IMR-90 (cell line): ENCODE results near the gene CREB5. TPM values are rescaled to one million over a fixed set of nuclear protein-coding genes. Genes with fewer than 3 reads are reported as not detected.

Experiments
- ATAC-seq: fragments of 200-7000 bp; cut with Tn5 transposase; 2 replicates; pipeline ENCODE4 v1.9.1; 2020; ENCODE audit warnings: low read depth, mild to moderate bottlenecking, moderate library complexity
- BruUV-seq: library from RNA; stranded (reverse); fragments of 400-500 nt; replicated peaks from 2 replicates; lab custom pipeline; 2021; lab: Mats Ljungman, UMichigan
- CTCF ChIA-PET: fragments of 300-600 bp; formaldehyde crosslinking; extraction: SDS; loops from one replicate; lab custom pipeline; 2021; ENCODE audit warnings: antibody characterized with exemption; lab: Yijun Ruan, JAX
- POLR2A ChIA-PET: fragments of 300-600 bp; sonication (Branson Sonifier 250); formaldehyde crosslinking; loops from one replicate; lab custom pipeline; 2022; ENCODE audit warnings: antibody characterized with exemption; ENCODE audit not compliant: unreplicated experiment; lab: Charles Lee
- DNase-seq: peaks from one replicate; pipeline ENCODE4 v3.0.0; 2013
- H2AFZ ChIP-seq: replicated peaks from 2 replicates; pipeline ENCODE3; 2013; ENCODE audit warnings: low read length, mild to moderate bottlenecking; ENCODE audit not compliant: poor library complexity
- H2AK5ac ChIP-seq: 2 replicates; pipeline ENCODE4 v1.6.1; 2013; ENCODE audit warnings: low read depth, low read length, inconsistent platforms
- H2AK9ac ChIP-seq: replicated peaks from 2 replicates; pipeline ENCODE3; 2013; ENCODE audit warnings: mild to moderate bottlenecking, low read depth, low read length, moderate library complexity; ENCODE audit not compliant: poor library complexity
- H2BK120ac ChIP-seq: 2 replicates; pipeline ENCODE4 v1.6.1; 2013; ENCODE audit warnings: low read depth, low read length, inconsistent platforms
- H2BK15ac ChIP-seq: 3 replicates; pipeline ENCODE4 v1.6.1; 2013; ENCODE audit warnings: low read depth, low read length, inconsistent platforms
- H2BK20ac ChIP-seq: 2 replicates; pipeline ENCODE4 v1.6.1; 2013; ENCODE audit warnings: low read depth, mild to moderate bottlenecking, inconsistent platforms, low read length, moderate library complexity
- H2BK5ac ChIP-seq: 2 replicates; pipeline ENCODE4 v1.6.1; 2013; ENCODE audit warnings: mild to moderate bottlenecking, low read depth, low read length, inconsistent platforms; ENCODE audit not compliant: poor library complexity, severe bottlenecking
- H3K14ac ChIP-seq: replicated peaks from 2 replicates; pipeline ENCODE4 v1.6.1; 2013; ENCODE audit warnings: low read depth, low read length, inconsistent platforms
- H3K18ac ChIP-seq: 2 replicates; pipeline ENCODE4 v1.6.1; 2013; ENCODE audit warnings: low read depth, low read length, control low read depth
- H3K23ac ChIP-seq: 2 replicates; pipeline ENCODE4 v1.6.1; 2013; ENCODE audit warnings: low read depth, low read length, inconsistent platforms
- H3K27ac ChIP-seq: 2 replicates; pipeline ENCODE4 v1.5.1; 2013; ENCODE audit warnings: mild to moderate bottlenecking, control low read depth, low read length; ENCODE audit not compliant: insufficient read depth
- H3K27me3 ChIP-seq: 2 replicates; pipeline ENCODE4 v1.6.1; 2013; ENCODE audit warnings: low read length; ENCODE audit not compliant: control insufficient read depth, insufficient read depth
- H3K36me3 ChIP-seq: 2 replicates; pipeline ENCODE4 v1.6.1; 2013; ENCODE audit warnings: low read length, mixed read lengths; ENCODE audit not compliant: control insufficient read depth, insufficient read depth
- H3K4ac ChIP-seq: 2 replicates; pipeline ENCODE4 v1.6.1; 2013; ENCODE audit warnings: low read depth, low read length, inconsistent platforms
- H3K4me1 ChIP-seq: 2 replicates; pipeline ENCODE4 v1.6.1; 2013; ENCODE audit warnings: low read length, mixed read lengths; ENCODE audit not compliant: control insufficient read depth, insufficient read depth
- H3K4me2 ChIP-seq: 2 replicates; pipeline ENCODE4 v1.6.1; 2013; ENCODE audit warnings: low read depth, mild to moderate bottlenecking, control low read depth, low read length, moderate library complexity
- H3K4me3 ChIP-seq: 2 replicates; pipeline ENCODE4 v1.5.1; 2013; ENCODE audit warnings: low read depth, mild to moderate bottlenecking, control low read depth, low read length, moderate library complexity; ENCODE audit not compliant: insufficient read depth
- H3K56ac ChIP-seq: 2 replicates; pipeline ENCODE4 v1.6.1; 2013; ENCODE audit warnings: low read length, inconsistent platforms; ENCODE audit not compliant: insufficient read depth; ENCODE audit errors: extremely low read depth
- H3K79me1 ChIP-seq, 2 experiments: 2 replicates each; pipeline ENCODE4 v1.6.1; 2013; ENCODE audit warnings: low read length in 2 of 2, inconsistent platforms in 1 of 2, low read depth in 1 of 2
- H3K9ac ChIP-seq: 2 replicates; pipeline ENCODE4 v1.6.1; 2013; ENCODE audit warnings: low read depth, low read length, control low read depth
- H3K9me1 ChIP-seq: 2 replicates; pipeline ENCODE4 v1.6.1; 2013; ENCODE audit warnings: low read length, inconsistent platforms; ENCODE audit not compliant: insufficient read depth
- H3K9me3 ChIP-seq: 2 replicates; pipeline ENCODE4 v1.6.1; 2013; ENCODE audit warnings: low read length; ENCODE audit not compliant: control insufficient read depth, insufficient read depth
- H4K20me1 ChIP-seq: 2 replicates; pipeline ENCODE4 v1.6.1; 2013; ENCODE audit warnings: low read length, inconsistent platforms; ENCODE audit not compliant: insufficient read depth
- H4K5ac ChIP-seq: 2 replicates; pipeline ENCODE4 v1.6.1; 2013; ENCODE audit warnings: mild to moderate bottlenecking, low read depth, low read length, control low read depth
- H4K8ac ChIP-seq, 2 experiments: 2 replicates each; pipeline ENCODE4 v1.6.1; 2013; ENCODE audit warnings: low read depth in 2 of 2, low read length in 2 of 2, control low read depth in 1 of 2, inconsistent platforms in 1 of 2
- H4K91ac ChIP-seq: 2 replicates; pipeline ENCODE4 v1.6.1; 2013; ENCODE audit warnings: low read depth, low read length, inconsistent platforms; ENCODE audit not compliant: insufficient read depth
- CEBPB ChIP-seq: IDR thresholded peaks from 2 replicates; pipeline ENCODE4 v1.6.1; 2012; ENCODE audit warnings: low read depth, low read length, improper control_type of control experiment
- FOS ChIP-seq: fragments of 150-350 bp; IDR thresholded peaks from 2 replicates; pipeline ENCODE4 v1.6.1; 2016; ENCODE audit warnings: low read depth, low read length
- MAFK ChIP-seq: IDR thresholded peaks from 2 replicates; pipeline ENCODE4 v1.6.1; 2012; ENCODE audit warnings: low read depth, low read length, improper control_type of control experiment
- MAZ ChIP-seq: IDR thresholded peaks from 2 replicates; pipeline ENCODE4 v1.6.1; 2012; ENCODE audit warnings: low read depth, mild to moderate bottlenecking, low read length, improper control_type of control experiment, moderate library complexity, borderline replicate concordance
- MXI1 ChIP-seq: IDR thresholded peaks from 2 replicates; pipeline ENCODE4 v1.6.1; 2012; ENCODE audit warnings: low read depth, mild to moderate bottlenecking, low read length, moderate library complexity, borderline replicate concordance
- POLR2A ChIP-seq: IDR thresholded peaks from 2 replicates; pipeline ENCODE4 v1.6.1; 2012; ENCODE audit warnings: mild to moderate bottlenecking, low read depth, low read length
- RAD21 ChIP-seq: IDR thresholded peaks from 2 replicates; pipeline ENCODE4 v1.6.1; 2012; ENCODE audit warnings: low read length, improper control_type of control experiment
- RCOR1 ChIP-seq: IDR thresholded peaks from 2 replicates; pipeline ENCODE4 v1.6.1; 2012; ENCODE audit warnings: mild to moderate bottlenecking, low read length, improper control_type of control experiment; ENCODE audit not compliant: insufficient replicate concordance
- RFX5 ChIP-seq: IDR thresholded peaks from 2 replicates; pipeline ENCODE4 v1.8.0; 2012; ENCODE audit warnings: low read depth, mild to moderate bottlenecking, low read length, moderate library complexity
- SMC3 ChIP-seq: fragments of 150-350 bp; IDR thresholded peaks from 2 replicates; pipeline ENCODE4 v1.6.1; 2016; ENCODE audit warnings: low read depth, mild to moderate bottlenecking, antibody characterized with exemption, low read length, moderate library complexity
- WGBS, 2 experiments: methylation state at CpG; one replicate each; pipeline versions ENCODE4 v1.1.5 to v1.1.7; 2013; ENCODE audit warnings: missing lambda C conversion rate in 2 of 2; ENCODE audit not compliant: insufficient read length in 1 of 2; ENCODE audit errors: extremely low coverage in 2 of 2; 5-methylcytosine and 5-hydroxymethylcytosine counted together
- dilution Hi-C: fragments of 300-500 bp; cut with HindIII; formaldehyde crosslinking; loops from one replicate; pipeline ENCODE4 v1.14.3; 2018; ENCODE audit warnings: low sequenced_read_pairs; ENCODE audit not compliant: unreplicated experiment
- in situ Hi-C: fragments of 300-500 bp; cut with MboI; formaldehyde crosslinking; loops from 3 replicates; pipeline ENCODE4 v1.14.3; 2019; ENCODE audit warnings: low sequenced_read_pairs, inconsistent platforms, mixed read lengths
- intact Hi-C: fragments of 100-400 bp; cut with micrococcal nuclease; formaldehyde crosslinking; loops from 2 replicates; pipeline ENCODE4 v1.10.0; 2022
- polyA plus RNA-seq, 3 experiments: library from polyadenylated mRNA; depleted of rRNA; stranded (reverse); fragments of >200 nt; gene quantifications; 2 replicates each; pipeline ENCODE4 v1.2.3, GENCODE V29; 2012; ENCODE audit warnings: low replicate concordance in 1 of 3
- total RNA-seq: library from RNA; depleted of rRNA; stranded (reverse); fragments of >200 nt; gene quantifications from 2 replicates; pipeline ENCODE4 v1.2.3, GENCODE V29; 2012
- TF ChIP-seq, protein P1 (sequence below): fragments of 150-350 bp; IDR thresholded peaks from 2 replicates; pipeline ENCODE4 v1.6.1; 2017; ENCODE audit warnings: mild to moderate bottlenecking, antibody characterized with exemption, low read length, low read depth
- TF ChIP-seq, protein P2 (sequence below): conservative IDR thresholded peaks from 2 replicates; pipeline ENCODE4 v1.5.1; 2012; ENCODE audit warnings: mild to moderate bottlenecking, low read depth, low read length, improper control_type of control experiment

The CREB5 gene
- total and polyA plus RNA-seq, 2 of the 4 experiments (the other 2 are of a cell fraction): 7.3 to 13.1 TPM

DNA sequence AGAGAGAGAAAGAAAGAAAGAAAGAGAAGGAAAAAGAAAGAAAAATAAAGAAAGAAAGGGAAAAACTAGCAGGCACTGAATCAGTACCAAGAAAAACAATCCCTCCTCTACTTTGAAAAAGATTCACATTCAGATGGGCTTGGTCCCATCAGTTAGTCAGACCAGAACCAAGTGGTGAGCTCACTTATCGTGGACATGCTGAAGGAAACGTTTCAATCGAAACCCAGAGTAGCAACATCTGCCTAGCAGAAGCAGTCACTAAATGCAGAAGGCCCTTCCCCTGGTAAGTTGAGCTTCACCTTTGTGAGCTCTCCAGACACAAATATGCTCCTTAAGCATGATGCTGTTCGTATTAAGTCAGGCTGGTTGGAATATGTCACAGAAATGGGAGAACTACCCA is 378.1 kb downstream of the CREB5 start:
- Histone ChIP-seq H4K91ac (no peak overlapping the region), H4K8ac (no peak overlapping the region), H3K9ac (no peak overlapping the region), H3K4me2 (no peak overlapping the region), H3K9me1 (no peaks in the 10 kb centered on the region), H2AK5ac (no peak overlapping the region), H4K5ac (no peak overlapping the region), H3K56ac (no peak overlapping the region), H2BK120ac (no peak overlapping the region), H3K27ac (no peak overlapping the region), H3K79me1 (no peaks in the 10 kb centered on the region), H3K9me3 (no peaks in the 10 kb centered on the region), H3K18ac (no peak overlapping the region), H3K4me3 (no peak overlapping the region), H3K4ac (no peak overlapping the region), H4K20me1 (no peaks in the 10 kb centered on the region), H2AK9ac (no peak overlapping the region), H2BK20ac (no peak overlapping the region), H3K23ac (no peak overlapping the region), H2BK5ac (no peak overlapping the region), H3K36me3 (no peaks in the 10 kb centered on the region), H3K4me1 (no peaks in the 10 kb centered on the region), H2BK15ac (no peak overlapping the region), H3K14ac (no peak overlapping the region), H2AFZ (no peak overlapping the region), H3K27me3 (no peaks in the 10 kb centered on the region)
- ATAC-seq (no peak), DNase-seq (no peak)
- no peak for TF ChIP-seq MAFK
- TF ChIP-seq, protein P1, sequence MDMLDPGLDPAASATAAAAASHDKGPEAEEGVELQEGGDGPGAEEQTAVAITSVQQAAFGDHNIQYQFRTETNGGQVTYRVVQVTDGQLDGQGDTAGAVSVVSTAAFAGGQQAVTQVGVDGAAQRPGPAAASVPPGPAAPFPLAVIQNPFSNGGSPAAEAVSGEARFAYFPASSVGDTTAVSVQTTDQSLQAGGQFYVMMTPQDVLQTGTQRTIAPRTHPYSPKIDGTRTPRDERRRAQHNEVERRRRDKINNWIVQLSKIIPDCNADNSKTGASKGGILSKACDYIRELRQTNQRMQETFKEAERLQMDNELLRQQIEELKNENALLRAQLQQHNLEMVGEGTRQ: no peak
- no peak for TF ChIP-seq SMC3
- no peak for TF ChIP-seq MAZ
- no peak for TF ChIP-seq RFX5
- TF ChIP-seq MXI1: no peak
- TF ChIP-seq, protein P2, sequence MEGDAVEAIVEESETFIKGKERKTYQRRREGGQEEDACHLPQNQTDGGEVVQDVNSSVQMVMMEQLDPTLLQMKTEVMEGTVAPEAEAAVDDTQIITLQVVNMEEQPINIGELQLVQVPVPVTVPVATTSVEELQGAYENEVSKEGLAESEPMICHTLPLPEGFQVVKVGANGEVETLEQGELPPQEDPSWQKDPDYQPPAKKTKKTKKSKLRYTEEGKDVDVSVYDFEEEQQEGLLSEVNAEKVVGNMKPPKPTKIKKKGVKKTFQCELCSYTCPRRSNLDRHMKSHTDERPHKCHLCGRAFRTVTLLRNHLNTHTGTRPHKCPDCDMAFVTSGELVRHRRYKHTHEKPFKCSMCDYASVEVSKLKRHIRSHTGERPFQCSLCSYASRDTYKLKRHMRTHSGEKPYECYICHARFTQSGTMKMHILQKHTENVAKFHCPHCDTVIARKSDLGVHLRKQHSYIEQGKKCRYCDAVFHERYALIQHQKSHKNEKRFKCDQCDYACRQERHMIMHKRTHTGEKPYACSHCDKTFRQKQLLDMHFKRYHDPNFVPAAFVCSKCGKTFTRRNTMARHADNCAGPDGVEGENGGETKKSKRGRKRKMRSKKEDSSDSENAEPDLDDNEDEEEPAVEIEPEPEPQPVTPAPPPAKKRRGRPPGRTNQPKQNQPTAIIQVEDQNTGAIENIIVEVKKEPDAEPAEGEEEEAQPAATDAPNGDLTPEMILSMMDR: no peak
- TF ChIP-seq CEBPB: no peak
- TF ChIP-seq RCOR1: no peak
- TF ChIP-seq RAD21: no peak
- no peak for TF ChIP-seq POLR2A
- TF ChIP-seq FOS: no peak
- in situ Hi-C loops: no loop called here
- WGBS, 2 experiments: 86% methylated on average over 3 of the region's 4 CpGs; no CpG with 5 or more reads in 1 of the 2 experiments
- intact Hi-C loops: no loop called here
- dilution Hi-C loops: no loop called here
- ChIA-PET CTCF (interaction anchor here (0.7 to 1.5 kb wide), 2 partner anchors 12 to 18 kb away, joined by 4 read pairs; no protein-coding TSS in a partner anchor), POLR2A (no interaction called here)
- no TSS peak for BruUV-seq
